HG02884 (cell line): ENCODE measurements around the gene TARM1.

Experiments used
- ATAC-seq: cut with Tn5 transposase; IDR thresholded peaks from one replicate; pipeline ENCODE4 v1.9.1; 2021; ENCODE audit warnings: mild to moderate bottlenecking, moderate library complexity; ENCODE audit not compliant: unreplicated experiment

TARM1 gene

DNA sequence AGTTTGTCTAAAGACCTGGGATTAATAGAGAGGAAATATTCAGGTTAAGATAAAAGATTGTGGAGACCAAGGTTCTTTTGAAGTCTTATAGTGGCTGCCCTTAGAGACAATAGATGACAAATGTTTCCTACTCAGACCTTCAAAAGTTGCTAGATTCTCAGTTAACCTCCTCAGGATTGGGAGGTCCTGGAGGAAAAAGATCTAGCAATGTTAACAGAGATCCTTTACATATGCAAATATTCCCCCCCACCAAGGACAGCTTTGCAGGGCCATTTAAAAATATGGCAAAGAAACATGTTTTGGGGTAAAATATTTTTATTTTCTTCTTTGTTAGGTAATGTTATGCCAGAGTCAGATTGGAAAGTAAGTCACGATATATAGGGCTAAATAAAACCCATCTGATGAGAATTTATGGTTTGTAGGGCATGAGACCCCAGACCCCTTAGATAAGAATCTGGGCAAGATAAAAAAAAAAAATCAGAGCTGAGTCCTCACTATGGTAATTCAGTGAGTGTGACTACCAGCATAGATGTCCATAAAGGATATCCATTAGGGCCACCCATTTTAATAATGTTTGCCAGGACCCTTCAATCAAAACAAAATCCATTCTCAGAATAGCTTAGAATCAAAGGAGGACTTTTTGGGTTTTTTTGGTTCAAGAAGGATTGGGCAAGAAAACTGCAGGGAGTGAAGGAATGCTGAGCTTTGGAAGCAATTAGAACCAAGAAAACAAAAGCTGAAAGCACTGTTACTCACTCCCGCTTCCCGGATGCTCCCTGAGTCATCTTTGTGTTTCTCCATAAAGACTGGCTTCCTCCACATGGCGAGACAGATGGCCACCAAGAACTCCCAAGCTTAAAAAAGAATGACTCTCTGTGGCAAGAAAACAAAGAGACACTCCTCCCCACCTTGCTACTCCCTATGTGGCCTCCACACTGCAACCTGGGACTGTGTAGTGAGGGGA lies 45.7 kb downstream of the TARM1 start:
- ATAC-seq: no peak

DNA sequence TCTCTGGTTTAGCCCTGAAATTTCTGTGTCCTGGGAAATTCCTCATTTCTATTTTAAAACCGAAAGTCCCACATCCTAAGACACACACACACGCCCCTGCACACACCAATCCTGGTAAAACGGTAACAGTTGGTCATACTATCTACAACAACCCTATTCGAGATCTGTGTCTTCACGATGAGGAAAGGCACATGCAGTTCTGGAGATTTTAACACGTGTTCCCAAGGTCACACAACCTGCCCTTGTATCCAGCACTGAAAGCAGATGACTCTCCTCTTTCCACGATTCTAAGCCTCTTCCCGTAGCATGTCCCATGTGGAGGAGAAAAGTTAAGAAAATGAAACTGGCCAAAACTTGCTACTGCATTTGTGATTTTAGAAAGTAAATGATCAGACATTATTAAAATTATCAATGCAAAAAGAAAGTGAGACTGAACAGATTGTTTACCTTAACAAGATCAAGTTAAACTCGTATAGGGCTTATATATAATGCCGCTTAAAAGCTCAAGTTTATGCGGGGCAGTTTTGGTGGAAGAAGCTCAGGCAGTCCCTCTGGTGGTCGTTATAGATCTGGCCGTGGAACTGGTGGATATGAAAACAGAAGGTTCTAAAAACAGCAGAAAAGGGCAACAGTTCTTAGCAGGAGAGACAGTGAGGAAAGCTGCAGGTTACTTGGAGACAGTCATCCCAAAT lies 50.1 kb downstream of the TARM1 start:
- no peak for ATAC-seq

DNA sequence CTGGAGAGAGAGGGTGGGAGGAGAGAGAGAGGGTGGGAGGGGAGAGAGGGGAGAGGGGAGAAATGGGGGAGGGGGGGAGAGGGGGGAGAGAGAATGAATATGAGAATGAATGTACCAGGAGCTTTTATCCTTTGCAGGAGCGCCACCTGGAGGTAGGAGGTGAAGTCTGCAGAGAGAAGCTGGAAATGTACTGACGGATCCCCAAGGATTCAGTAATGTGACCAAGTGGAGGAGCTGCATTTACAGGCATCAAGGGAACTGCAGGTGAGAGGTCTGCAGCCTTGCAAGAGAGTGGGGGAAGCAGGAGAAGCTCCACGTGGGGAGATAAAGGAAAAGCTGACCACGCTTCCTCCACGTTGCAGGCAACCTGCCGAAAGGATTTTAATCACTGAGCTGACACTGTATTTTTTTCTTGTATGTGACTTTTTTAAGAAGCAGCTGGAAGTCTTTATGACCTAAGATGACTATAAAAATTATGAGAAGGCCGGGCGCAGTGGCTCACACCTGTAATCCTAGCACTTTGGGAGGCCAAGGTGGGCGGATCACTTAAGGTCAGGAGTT lies 51.2 kb downstream of the TARM1 start:
- ATAC-seq: no peak

DNA sequence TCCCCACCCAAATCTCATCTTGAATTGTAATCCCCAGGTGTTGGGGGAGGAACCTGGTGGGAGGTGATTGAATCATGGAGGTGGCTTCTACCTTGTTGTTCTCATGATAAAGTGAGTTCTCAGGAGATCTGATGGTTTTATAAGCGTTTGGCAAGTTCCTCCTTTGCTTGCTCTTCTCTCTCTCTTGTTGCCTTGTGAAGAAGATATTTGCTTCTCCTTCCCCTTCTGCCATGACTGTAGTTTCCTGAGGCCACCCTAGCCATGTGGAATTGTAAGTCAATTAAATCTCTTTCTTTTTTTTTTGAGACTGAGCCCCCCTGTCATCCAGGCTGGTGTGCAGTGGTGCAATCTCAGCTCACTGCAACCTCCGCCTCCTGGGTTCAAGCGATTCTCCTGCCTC lies 51.9 kb downstream of the TARM1 start:
- no peak for ATAC-seq

DNA sequence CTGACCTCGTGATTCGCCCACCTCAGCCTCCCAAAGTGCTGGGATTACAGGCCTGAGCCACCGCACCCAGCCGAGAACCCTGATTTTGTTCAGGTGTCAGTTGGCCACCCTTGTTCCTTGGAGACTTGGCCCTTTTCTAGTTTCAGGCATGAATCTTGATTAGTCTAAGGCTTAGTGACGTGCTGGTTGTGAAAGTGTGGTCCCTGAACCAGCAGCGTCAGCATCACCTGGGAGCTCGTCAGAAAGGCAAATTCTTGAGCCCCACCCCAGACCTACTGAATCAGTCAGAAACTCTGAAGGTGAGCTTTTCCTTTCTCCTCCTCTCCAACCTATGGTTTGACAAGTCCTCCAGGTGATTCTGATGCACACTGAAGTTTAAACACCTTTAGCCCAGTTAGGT lies 54.5 kb downstream of the TARM1 start:
- ATAC-seq: no peak

DNA sequence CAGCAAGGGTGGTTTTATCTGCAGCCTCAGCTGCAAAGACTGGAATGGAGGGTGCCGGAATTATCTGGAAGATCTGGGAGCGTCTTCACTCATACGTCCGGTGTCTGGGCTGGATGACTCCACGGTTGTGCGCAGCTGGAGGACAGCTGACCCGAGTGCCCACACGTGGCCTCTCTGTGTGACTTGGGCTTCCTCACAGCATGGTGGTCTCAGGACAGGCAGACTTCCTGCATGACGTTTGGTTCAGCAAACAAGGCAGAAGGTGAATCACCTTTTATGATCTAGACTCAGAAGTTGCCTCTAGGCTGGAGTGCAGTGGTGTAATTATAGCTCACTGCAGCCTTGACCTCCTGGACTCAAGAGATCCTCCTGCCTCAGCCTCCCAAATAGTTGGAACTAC lies 56.5 kb downstream of the TARM1 start:
- no peak for ATAC-seq

DNA sequence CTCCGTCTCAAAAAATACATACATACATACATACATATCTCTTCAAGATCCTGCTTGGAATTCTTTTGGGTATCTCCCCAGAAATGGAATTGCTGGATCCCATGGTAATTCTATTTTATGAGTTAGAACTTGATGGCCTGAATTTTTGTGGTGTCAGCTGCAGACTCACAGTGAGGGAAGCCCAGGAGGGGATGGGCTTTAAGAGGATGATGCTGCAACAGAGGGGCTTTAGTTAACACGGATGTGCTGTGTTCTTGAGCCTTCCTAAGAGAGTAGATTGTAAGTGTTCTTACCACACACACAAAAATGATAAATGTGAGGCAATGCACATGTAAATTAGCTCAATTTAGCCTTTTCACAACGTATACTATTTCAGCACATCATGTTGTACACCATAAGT lies 58.0 kb downstream of the TARM1 start:
- ATAC-seq: no peak

DNA sequence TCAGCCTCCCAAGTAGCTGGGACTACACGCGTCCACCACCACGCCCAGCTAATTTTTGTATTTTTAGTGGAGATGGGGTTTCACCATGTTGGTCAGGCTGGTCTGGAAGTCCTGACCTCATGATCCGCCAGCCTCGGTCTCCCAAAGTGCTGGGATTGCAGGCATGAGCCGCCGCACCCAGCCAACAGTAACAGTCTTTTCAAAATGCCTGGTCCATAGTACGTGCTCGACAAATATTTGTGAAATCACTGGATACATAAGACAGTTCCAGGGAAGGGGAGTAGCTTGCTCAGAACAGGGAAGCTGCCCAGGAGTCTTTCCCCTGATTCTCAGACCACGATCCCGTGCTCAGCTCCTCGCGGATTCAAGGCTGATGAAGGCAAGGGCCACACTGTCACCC lies 59.2 kb downstream of the TARM1 start:
- ATAC-seq: no peak

DNA sequence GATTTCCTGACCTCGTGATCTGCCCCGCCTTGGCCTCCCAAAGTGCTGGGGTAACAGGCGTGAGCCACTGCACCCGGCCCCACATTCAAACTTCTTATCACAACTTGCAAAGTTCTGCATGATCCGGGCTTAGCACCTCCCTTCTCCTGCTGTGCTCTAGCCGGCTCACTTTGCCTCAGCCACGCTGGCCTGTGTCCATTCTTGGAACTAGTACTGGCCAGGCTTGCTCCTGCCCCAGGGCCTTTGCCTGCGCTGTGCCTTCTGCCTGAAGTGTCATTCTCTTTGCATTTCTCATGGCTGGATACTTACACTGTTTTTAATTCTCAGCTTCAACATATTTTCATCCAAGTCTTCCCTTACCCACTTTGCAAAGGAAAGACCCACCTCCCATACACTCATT lies 59.8 kb downstream of the TARM1 start:
- ATAC-seq: no peak
